ENCODE measurements around the gene ARID1B. TPM values are rescaled to one million over a fixed set of nuclear protein-coding genes. Genes with fewer than 3 reads are reported as not detected.

Gene ARID1B
- total and polyA plus RNA-seq, 4 donors: 7.0 to 49.0 (median 24.2) TPM

GRCh38 chr6:156910011-156910334 lies 132.8 kb downstream of the ARID1B start:
- TF ChIP-seq GABPA (IDR thresholded peaks at IDR 0.05 in 1 of 2, conservative IDR thresholded peaks at IDR 0.05 in 1 of 2) (no peak), FOXA1 (IDR thresholded peaks at IDR 0.05) (no peak), RXRA (IDR thresholded peaks at IDR 0.05) (no peak), NR2F2 (IDR thresholded peaks at IDR 0.05) (no peak), RAD21 (IDR thresholded peaks at IDR 0.05) (no peak), SP1 (IDR thresholded peaks at IDR 0.05) (no peak), YY1 (IDR thresholded peaks at IDR 0.05) (no peak), ATF3 (IDR thresholded peaks at IDR 0.05) (no peak), HNF4G (IDR thresholded peaks at IDR 0.05) (no peak), ZBTB33 (IDR thresholded peaks at IDR 0.05) (no peak), TAF1 (conservative IDR thresholded peaks at IDR 0.05) (no peak)
- TF ChIP-seq, protein P1, sequence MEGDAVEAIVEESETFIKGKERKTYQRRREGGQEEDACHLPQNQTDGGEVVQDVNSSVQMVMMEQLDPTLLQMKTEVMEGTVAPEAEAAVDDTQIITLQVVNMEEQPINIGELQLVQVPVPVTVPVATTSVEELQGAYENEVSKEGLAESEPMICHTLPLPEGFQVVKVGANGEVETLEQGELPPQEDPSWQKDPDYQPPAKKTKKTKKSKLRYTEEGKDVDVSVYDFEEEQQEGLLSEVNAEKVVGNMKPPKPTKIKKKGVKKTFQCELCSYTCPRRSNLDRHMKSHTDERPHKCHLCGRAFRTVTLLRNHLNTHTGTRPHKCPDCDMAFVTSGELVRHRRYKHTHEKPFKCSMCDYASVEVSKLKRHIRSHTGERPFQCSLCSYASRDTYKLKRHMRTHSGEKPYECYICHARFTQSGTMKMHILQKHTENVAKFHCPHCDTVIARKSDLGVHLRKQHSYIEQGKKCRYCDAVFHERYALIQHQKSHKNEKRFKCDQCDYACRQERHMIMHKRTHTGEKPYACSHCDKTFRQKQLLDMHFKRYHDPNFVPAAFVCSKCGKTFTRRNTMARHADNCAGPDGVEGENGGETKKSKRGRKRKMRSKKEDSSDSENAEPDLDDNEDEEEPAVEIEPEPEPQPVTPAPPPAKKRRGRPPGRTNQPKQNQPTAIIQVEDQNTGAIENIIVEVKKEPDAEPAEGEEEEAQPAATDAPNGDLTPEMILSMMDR (IDR thresholded peaks at IDR 0.05; ENCODE audit: low read depth, low read length, missing input control): no peak
- no peaks in the 10 kb centered on the region for H3K27me3 ChIP-seq (ENCODE audit: control insufficient read depth in 4 of 4, insufficient read depth in 4 of 4, low read length in 3 of 4)
- no peak for DNase-seq (ENCODE audit: low spot score)
- 97% methylated on average over 4 of the region's 4 CpGs for WGBS
- no peak overlapping the region for H3K27ac ChIP-seq (ENCODE audit: low read depth in 1 of 2, low read length in 2 of 2)
- no peak overlapping the region for H3K4me3 ChIP-seq (ENCODE audit: low read depth in 1 of 3, low read length in 3 of 3)
- H3K9me3 ChIP-seq (ENCODE audit: control insufficient read depth in 4 of 4, low read length in 3 of 4): no peaks in the 10 kb centered on the region
- H3K9ac ChIP-seq (ENCODE audit: low read depth in 1 of 2, low read length in 2 of 2): no peak overlapping the region
- no peaks in the 10 kb centered on the region for H3K4me1 ChIP-seq (ENCODE audit: control insufficient read depth in 4 of 4, insufficient read depth in 4 of 4, low read length in 3 of 4)
- H3K36me3 ChIP-seq (ENCODE audit: control insufficient read depth in 4 of 4, insufficient read depth in 3 of 4, low read depth in 1 of 4, low read length in 3 of 4): peaks cover 0 to 1% (median 0%) of the 10 kb centered on the region in 4 donors

DNA sequence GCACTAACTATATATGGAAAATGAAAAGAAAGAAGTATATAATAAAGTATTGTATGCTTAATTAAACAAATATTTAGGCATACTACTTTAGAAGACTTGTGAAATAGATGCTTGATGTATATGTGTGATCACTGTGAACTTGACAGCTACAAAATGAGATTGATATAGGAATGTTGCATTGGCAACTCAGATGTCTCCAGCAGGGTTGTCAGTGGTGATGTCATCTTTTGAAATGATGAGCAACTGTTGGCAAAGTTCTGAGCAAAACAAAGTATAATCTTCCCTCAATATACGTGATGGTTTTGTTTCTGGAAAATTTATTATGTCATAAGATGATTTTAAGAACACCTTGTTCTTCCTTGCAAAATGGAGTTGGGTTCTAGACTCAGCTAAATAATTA lies 133.8 kb downstream of the ARID1B start:
- Histone ChIP-seq H3K36me3 (ENCODE audit: control insufficient read depth in 4 of 4, insufficient read depth in 3 of 4, low read depth in 1 of 4, low read length in 3 of 4) (peaks cover 0 to 1% (median 0%) of the 10 kb centered on the region in 4 donors), H3K9ac (ENCODE audit: low read depth in 1 of 2, low read length in 2 of 2) (no peak overlapping the region), H3K27me3 (ENCODE audit: control insufficient read depth in 4 of 4, insufficient read depth in 4 of 4, low read length in 3 of 4) (no peaks in the 10 kb centered on the region), H3K4me3 (ENCODE audit: low read depth in 1 of 3, low read length in 3 of 3) (no peak overlapping the region), H3K4me1 (ENCODE audit: control insufficient read depth in 4 of 4, insufficient read depth in 4 of 4, low read length in 3 of 4) (no peaks in the 10 kb centered on the region), H3K27ac (ENCODE audit: low read depth in 1 of 2, low read length in 2 of 2) (no peak overlapping the region), H3K9me3 (ENCODE audit: control insufficient read depth in 4 of 4, low read length in 3 of 4) (no peaks in the 10 kb centered on the region)
- DNase-seq (ENCODE audit: low spot score): no peak
- 81% methylated on average over 1 of the region's 1 CpG for WGBS
- TF ChIP-seq ZBTB33 (IDR thresholded peaks at IDR 0.05): no peak
- no peak for TF ChIP-seq RAD21 (IDR thresholded peaks at IDR 0.05)
- TF ChIP-seq RXRA (IDR thresholded peaks at IDR 0.05): no peak

GRCh38 chr6:156911581-156911980 lies 134.4 kb downstream of the ARID1B start:
- Histone ChIP-seq H3K36me3 (ENCODE audit: control insufficient read depth in 4 of 4, insufficient read depth in 3 of 4, low read depth in 1 of 4, low read length in 3 of 4) (peaks cover 0 to 1% (median 0%) of the 10 kb centered on the region in 4 donors), H3K9ac (ENCODE audit: low read depth in 1 of 2, low read length in 2 of 2) (no peak overlapping the region), H3K27ac (ENCODE audit: low read depth in 1 of 2, low read length in 2 of 2) (no peak overlapping the region), H3K27me3 (ENCODE audit: control insufficient read depth in 4 of 4, insufficient read depth in 4 of 4, low read length in 3 of 4) (no peaks in the 10 kb centered on the region), H3K9me3 (ENCODE audit: control insufficient read depth in 4 of 4, low read length in 3 of 4) (no peaks in the 10 kb centered on the region), H3K4me1 (ENCODE audit: control insufficient read depth in 4 of 4, insufficient read depth in 4 of 4, low read length in 3 of 4) (no peaks in the 10 kb centered on the region), H3K4me3 (ENCODE audit: low read depth in 1 of 3, low read length in 3 of 3) (no peak overlapping the region)
- whole genome bisulfite sequencing: 83% methylated on average over 2 of the region's 2 CpGs
- DNase-seq (ENCODE audit: low spot score): no peak
- TF ChIP-seq JUND (IDR thresholded peaks at IDR 0.05) (no peak), SP1 (IDR thresholded peaks at IDR 0.05) (no peak), YY1 (IDR thresholded peaks at IDR 0.05) (no peak), FOXA1 (IDR thresholded peaks at IDR 0.05) (no peak), RXRA (IDR thresholded peaks at IDR 0.05) (no peak), GABPA (IDR thresholded peaks at IDR 0.05 in 1 of 2, conservative IDR thresholded peaks at IDR 0.05 in 1 of 2) (no peak), HNF4G (IDR thresholded peaks at IDR 0.05) (no peak), RAD21 (IDR thresholded peaks at IDR 0.05) (no peak), EGR1 (IDR thresholded peaks at IDR 0.05; ENCODE audit: low read depth in 2 of 2) (no peak), HNF4A (conservative IDR thresholded peaks at IDR 0.05) (no peak), ATF3 (IDR thresholded peaks at IDR 0.05) (no peak), ZBTB33 (IDR thresholded peaks at IDR 0.05) (no peak)
- TF ChIP-seq, protein P2, sequence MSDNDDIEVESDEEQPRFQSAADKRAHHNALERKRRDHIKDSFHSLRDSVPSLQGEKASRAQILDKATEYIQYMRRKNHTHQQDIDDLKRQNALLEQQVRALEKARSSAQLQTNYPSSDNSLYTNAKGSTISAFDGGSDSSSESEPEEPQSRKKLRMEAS (IDR thresholded peaks at IDR 0.05): no peak

Measured in liver (tissue), 9 donors.